ENCODE data around the gene RFPL3.

GRCh38 chr22:32375678-32376450 is 18.2 kb downstream of the RFPL3 start:
- TF ChIP-seq CTCF (IDR thresholded peaks at IDR 0.05; ENCODE audit: insufficient read depth, low read length, poor library complexity, severe bottlenecking) (no peak), EZH2phosphoT487 (conservative IDR thresholded peaks at IDR 0.05; ENCODE audit: low read length) (no peak)
